SH-SY5Y (cell line): ENCODE data around the gene GABRR2.

ENCODE experiments used
- GATA2 ChIP-seq: IDR thresholded peaks from 2 replicates; pipeline ENCODE4 v1.6.1; 2011; ENCODE audit warnings: mild to moderate bottlenecking, low read depth, low read length
- GATA3 ChIP-seq: IDR thresholded peaks from 2 replicates; pipeline ENCODE4 v1.6.1; 2011; ENCODE audit warnings: low read depth, mild to moderate bottlenecking, low read length, moderate library complexity

DNA sequence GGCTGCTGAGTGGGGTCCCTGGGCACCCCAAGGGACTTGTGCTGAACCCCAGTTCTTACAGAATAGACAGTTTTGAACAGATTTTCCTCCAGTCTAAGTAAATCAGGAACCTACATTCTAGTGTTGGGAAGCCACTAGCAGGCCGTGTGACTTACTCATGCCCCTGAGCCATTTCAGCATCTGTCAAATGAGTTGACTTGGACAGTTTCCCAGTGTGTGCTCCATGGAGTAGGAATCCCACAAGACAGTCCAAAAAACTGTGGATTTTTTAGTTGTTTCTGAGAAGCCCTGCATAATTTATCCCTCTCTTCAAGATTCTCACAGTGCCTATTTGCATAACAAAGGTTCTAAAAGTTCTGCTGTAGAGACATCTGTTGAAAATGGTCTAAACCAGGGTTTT, 2.1 kb downstream of the GABRR2 start:
- TF ChIP-seq GATA2 (no peak), GATA3 (no peak)
